Parathyroid adenoma (tissue), 2 donors: Measurements from ENCODE around the gene TNFRSF11A.
A peak's percentile ranks its signal among the peaks of the same experiment; 100 is the strongest.

ENCODE experiments used
- H2AFZ ChIP-seq: fragments of 300-600 bp; sonication (generic); one replicate; pipeline ENCODE4 v1.7.0; 2017; ENCODE audit warnings: antibody characterized with exemption, mild to moderate bottlenecking
- H3K27ac ChIP-seq: fragments of 300-600 bp; sonication (generic); one replicate; pipeline ENCODE4 v1.7.0; 2017
- H3K27me3 ChIP-seq: fragments of 300-600 bp; sonication (generic); one replicate; pipeline ENCODE4 v1.7.0; 2017; ENCODE audit warnings: low read length; ENCODE audit not compliant: control insufficient read depth, insufficient read depth
- H3K36me3 ChIP-seq: fragments of 300-600 bp; sonication (generic); one replicate; pipeline ENCODE4 v1.7.0; 2017; ENCODE audit warnings: low read length; ENCODE audit not compliant: control insufficient read depth, insufficient read depth
- H3K4me1 ChIP-seq: fragments of 300-600 bp; sonication (generic); one replicate; pipeline ENCODE4 v1.7.0; 2017; ENCODE audit warnings: control low read depth
- H3K4me2 ChIP-seq: fragments of 300-600 bp; sonication (generic); one replicate; pipeline ENCODE4 v1.7.0; 2017; ENCODE audit warnings: low read length
- H3K4me3 ChIP-seq: fragments of 300-600 bp; sonication (generic); one replicate; pipeline ENCODE4 v1.7.0; 2017; ENCODE audit warnings: low read depth, low read length
- H3K79me2 ChIP-seq: fragments of 300-600 bp; sonication (generic); one replicate; pipeline ENCODE4 v1.7.0; 2017; ENCODE audit warnings: control low read depth
- H3K9ac ChIP-seq: fragments of 300-600 bp; sonication (generic); one replicate; pipeline ENCODE4 v1.7.0; 2017; ENCODE audit warnings: mild to moderate bottlenecking
- H3K9me3 ChIP-seq: fragments of 300-600 bp; sonication (generic); one replicate; pipeline ENCODE4 v1.7.0; 2017; ENCODE audit warnings: low read length; ENCODE audit not compliant: control insufficient read depth
- CTCF ChIP-seq: fragments of 300-600 bp; sonication (generic); IDR thresholded peaks from one replicate; pipeline ENCODE4 v1.7.0; 2017; ENCODE audit warnings: antibody characterized with exemption, mild to moderate bottlenecking
- donor health status: primary hyperparathyroidism.

TNFRSF11A gene

GRCh38 chr18:62400916-62401315 is 75.8 kb downstream of the TNFRSF11A start:
- H3K4me2 ChIP-seq, result no peak overlapping the region
- peaks cover 2% of the 10 kb centered on the region for H3K4me1 ChIP-seq
- H3K79me2 ChIP-seq, result no peaks in the 10 kb centered on the region
- no peak overlapping the region for H3K9ac ChIP-seq
- H3K27ac ChIP-seq, result no peak overlapping the region
- TF ChIP-seq CTCF, result no peak
- H3K4me3 ChIP-seq, result no peak overlapping the region
- peak overlapping the region; percentile 14 for H2AFZ ChIP-seq
- no peaks in the 10 kb centered on the region for H3K9me3 ChIP-seq
- H3K27me3 ChIP-seq, result no peaks in the 10 kb centered on the region
- no peaks in the 10 kb centered on the region for H3K36me3 ChIP-seq

GRCh38 chr18:62402342-62402948 is 77.3 kb downstream of the TNFRSF11A start:
- H3K9me3 ChIP-seq, result no peaks in the 10 kb centered on the region
- H3K36me3 ChIP-seq, result no peaks in the 10 kb centered on the region
- no peaks in the 10 kb centered on the region for H3K79me2 ChIP-seq
- no peak overlapping the region for H2AFZ ChIP-seq
- H3K27ac ChIP-seq, result no peak overlapping the region
- no peak overlapping the region for H3K9ac ChIP-seq
- peaks cover 2% of the 10 kb centered on the region for H3K4me1 ChIP-seq
- H3K4me2 ChIP-seq, result no peak overlapping the region
- no peak overlapping the region for H3K4me3 ChIP-seq
- no peak for TF ChIP-seq CTCF
- H3K27me3 ChIP-seq, result no peaks in the 10 kb centered on the region

GRCh38 chr18:62403120-62403519 is 78.0 kb downstream of the TNFRSF11A start:
- Histone ChIP-seq H2AFZ (no peak overlapping the region), H3K4me1 (peaks cover 2% of the 10 kb centered on the region), H3K4me3 (no peak overlapping the region), H3K27ac (no peak overlapping the region), H3K79me2 (no peaks in the 10 kb centered on the region), H3K4me2 (no peak overlapping the region), H3K9ac (no peak overlapping the region), H3K9me3 (no peaks in the 10 kb centered on the region), H3K27me3 (no peaks in the 10 kb centered on the region), H3K36me3 (no peaks in the 10 kb centered on the region)
- no peak for TF ChIP-seq CTCF

GRCh38 chr18:62404881-62405280 is 79.8 kb downstream of the TNFRSF11A start:
- TF ChIP-seq CTCF, result no peak
- Histone ChIP-seq H3K4me1 (peaks cover 2% of the 10 kb centered on the region), H3K4me3 (no peak overlapping the region), H2AFZ (no peak overlapping the region), H3K36me3 (no peaks in the 10 kb centered on the region), H3K4me2 (no peak overlapping the region), H3K9ac (no peak overlapping the region), H3K9me3 (no peaks in the 10 kb centered on the region), H3K27ac (no peak overlapping the region), H3K79me2 (no peaks in the 10 kb centered on the region), H3K27me3 (no peaks in the 10 kb centered on the region)

- no peak overlapping the region for H3K9ac ChIP-seq
- no peak overlapping the region for H2AFZ ChIP-seq
- H3K79me2 ChIP-seq, result no peaks in the 10 kb centered on the region
- H3K4me3 ChIP-seq, result no peak overlapping the region
- H3K36me3 ChIP-seq, result no peaks in the 10 kb centered on the region
- no peaks in the 10 kb centered on the region for H3K27me3 ChIP-seq
- H3K4me2 ChIP-seq, result no peak overlapping the region
- H3K4me1 ChIP-seq, result no peaks in the 10 kb centered on the region
- no peak overlapping the region for H3K27ac ChIP-seq
- H3K9me3 ChIP-seq, result no peaks in the 10 kb centered on the region
- no peak for TF ChIP-seq CTCF
Measured at GRCh38 chr18:62407660-62408059, 82.5 kb downstream of the TNFRSF11A start.
